ENCODE data around the gene ACTN4.

DNA sequence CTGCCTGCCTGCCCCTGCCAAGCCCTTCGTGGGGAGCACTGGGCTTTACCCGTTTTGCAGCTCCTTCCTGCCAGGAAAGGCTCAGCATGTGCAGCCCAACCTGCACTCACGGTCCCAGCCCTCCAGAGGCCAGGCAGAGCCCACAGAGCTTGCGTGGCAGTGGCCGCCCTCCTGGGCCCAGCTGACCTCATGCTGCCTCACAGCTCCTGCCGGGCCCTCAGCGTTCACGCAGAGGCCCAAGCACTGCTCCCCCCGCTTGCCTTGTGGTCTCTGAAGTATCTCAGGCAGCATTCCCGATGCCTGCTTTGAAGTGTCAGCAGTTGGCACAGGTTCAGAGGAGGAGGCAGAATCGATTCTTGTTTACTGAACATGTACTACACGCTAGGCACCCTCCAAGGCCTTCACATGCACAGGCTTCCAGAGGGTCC, 64.3 kb downstream of the ACTN4 start:
- TF ChIP-seq, protein P1, sequence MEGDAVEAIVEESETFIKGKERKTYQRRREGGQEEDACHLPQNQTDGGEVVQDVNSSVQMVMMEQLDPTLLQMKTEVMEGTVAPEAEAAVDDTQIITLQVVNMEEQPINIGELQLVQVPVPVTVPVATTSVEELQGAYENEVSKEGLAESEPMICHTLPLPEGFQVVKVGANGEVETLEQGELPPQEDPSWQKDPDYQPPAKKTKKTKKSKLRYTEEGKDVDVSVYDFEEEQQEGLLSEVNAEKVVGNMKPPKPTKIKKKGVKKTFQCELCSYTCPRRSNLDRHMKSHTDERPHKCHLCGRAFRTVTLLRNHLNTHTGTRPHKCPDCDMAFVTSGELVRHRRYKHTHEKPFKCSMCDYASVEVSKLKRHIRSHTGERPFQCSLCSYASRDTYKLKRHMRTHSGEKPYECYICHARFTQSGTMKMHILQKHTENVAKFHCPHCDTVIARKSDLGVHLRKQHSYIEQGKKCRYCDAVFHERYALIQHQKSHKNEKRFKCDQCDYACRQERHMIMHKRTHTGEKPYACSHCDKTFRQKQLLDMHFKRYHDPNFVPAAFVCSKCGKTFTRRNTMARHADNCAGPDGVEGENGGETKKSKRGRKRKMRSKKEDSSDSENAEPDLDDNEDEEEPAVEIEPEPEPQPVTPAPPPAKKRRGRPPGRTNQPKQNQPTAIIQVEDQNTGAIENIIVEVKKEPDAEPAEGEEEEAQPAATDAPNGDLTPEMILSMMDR (IDR thresholded peaks at IDR 0.05): peak in 1 of 5 experiments; percentile 29
- TF ChIP-seq POLR2A (IDR thresholded peaks at IDR 0.05): no peak
